ENCODE data around the gene PDE8B.

Gene PDE8B

DNA sequence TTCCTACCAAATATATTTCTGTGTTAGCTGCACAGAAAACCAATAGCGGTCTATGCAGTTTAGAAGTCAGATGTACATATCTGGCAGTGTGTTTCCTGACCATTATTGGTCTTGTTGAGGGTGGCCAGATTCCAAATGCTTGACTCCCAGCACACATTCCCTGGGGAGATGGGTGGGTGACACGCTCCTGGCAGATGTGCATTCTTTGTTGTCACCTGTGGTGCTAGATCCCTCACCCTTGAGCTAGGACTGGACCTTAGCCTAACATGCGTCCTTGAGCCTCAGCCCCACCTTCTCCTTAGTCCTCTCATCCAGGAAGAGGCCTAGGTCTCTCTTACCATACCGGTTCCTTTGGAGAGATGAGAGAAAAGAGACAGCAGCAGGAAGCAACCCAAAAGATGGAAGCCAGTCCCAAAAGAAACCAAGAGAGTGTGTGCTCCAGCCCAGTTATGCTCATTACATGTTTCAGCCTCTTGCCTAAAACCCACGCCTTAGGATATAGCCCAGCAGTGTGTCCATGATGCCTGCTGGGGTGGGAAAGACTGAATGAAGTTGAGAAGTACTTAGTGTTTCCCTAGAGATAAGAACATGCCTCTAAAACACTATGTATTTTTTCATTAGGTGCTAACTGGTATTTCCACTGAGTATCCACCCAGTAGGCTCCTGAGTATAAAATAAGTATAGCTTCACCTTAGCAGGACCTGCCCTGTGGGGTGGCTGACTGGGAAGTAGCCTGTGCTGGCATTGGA is 116.7 kb downstream of the PDE8B start:
- no peak for DNase-seq

DNA sequence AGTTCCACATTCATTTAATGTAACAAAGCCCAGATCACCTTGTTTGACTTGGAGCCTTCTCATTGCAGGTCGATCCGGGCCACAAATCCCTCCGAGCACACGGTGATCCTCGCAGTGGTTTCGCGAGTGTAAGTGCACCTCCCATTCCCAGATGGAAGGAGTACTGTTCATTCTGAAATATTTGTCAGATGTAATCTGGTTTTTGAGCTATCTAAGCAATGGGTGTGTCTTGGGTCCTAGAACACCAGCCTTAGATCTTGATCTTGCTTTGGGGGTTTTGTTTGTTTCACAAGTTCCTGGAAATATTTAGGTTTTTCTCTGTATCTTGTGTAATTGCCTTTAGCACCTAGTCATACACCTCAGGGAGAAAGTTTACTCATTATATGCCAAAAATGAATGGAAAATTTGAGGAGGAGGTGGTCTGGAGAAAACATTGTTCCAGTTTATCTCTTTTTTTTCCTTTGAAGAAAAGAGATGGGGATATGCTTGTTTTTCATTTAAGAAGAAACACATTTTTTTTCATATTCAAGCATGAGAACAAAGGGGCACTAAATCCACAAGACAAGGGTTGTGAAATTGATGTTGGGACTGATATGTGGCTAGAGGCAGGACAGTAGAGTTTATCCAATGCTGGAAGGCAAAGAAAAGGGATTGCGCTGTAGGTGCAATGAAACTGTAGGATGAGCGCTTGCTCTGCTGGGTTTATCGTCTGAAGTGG is 118.6 kb downstream of the PDE8B start:
- peak; percentile 60 for DNase-seq

DNA sequence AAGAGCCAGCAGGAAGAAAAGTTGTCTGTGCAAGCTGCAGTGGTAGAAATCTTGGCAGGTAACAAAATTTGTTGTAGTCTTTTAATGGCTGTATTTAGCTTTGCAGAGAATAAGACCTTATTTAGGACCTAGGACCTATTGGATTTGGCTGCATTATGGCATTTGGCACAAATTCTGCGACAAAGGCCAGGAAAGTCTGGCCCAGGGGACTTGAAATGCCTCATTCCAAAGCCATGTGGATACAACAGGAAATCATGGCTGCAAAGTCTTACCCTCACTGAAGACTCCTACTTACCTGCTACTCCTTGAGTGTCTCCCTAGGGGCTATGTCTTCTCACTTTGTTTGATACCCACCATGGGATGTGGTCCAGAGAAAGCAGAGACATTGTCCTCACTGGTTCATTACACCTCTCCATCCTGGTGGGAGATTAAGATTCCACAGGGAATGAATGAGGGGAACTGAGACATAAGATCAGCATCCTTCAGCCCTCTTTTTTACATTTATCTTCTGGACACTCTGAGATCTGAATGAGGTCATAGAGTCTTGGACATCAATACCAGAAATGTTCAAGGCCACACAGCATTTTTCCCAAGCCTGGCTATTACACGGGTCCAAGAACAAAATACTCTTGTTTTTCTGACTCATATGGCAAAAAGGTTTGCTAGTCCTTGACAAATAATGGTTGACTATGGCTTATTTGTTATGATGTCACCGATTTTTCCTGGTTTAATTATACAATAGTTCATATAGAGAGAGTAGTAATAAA is 119.4 kb downstream of the PDE8B start:
- no peak for DNase-seq

DNA sequence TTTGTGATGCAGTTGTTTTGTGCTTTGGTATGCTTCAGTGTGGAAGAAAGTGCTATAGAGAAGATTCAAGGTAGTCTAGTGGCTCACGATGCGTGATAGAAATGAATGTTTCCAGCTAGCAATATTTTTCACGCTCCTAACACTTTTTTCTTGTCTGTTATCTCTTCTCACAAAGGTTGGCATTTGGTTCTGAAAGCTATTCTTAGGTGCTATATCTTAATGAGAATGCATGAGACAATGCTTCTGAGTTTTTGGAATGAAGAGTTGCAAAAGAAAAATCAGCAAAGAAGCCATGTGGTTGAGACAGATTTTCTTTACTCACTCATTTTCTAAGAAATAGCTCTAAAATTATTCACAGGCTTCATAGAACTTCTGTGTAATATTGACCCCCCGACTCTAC is 122.6 kb downstream of the PDE8B start:
- DNase-seq: no peak

DNA sequence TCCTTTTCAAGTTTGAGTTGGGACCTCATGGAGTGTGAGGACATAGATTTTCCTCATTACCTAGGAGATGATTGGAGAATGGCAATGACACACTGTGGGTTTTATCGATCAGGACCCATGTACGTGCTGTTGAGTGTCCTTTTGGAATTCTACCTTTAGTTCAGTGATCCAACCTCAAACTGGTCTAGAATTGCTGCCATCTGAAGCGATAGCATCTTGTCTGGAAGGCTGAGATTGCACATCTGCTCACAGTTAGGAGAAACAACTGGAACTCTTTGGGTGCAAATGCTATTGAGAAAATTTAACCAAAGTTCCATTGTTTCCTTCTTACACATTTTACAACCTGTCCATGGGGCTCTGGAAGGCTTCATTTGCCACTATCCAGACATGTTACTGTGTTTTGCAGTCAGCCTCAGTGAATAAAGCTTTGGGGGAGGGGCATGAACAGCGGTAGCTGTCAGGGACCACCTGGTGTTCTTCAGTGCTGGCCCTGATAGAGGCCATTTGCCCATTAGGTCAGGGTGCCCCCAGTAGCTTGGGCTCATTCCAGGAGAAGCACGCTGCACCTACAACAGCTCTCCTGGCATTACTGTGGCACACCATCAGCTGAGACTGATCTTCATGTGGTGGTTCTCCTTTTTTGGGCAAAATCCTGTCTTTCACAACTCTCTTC is 123.1 kb downstream of the PDE8B start:
- no peak for DNase-seq

DNA sequence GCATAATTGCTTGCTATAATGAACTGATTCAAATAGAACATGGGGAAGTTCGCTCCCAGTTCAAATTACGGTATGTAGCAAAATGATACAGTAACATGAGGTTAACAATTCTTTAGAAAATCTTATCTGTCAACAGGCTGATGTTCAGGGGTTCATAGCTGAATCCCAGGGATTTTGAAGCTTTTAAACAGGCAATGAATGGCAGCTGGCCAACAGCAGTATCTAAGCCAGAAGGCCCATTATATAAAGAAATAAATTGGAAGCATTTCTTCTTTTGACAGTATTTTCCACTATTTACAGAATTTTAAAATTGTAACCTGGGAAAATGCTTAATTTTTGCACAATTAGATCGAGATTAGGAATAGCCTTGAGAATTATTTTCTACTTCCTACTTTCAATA is 126.8 kb downstream of the PDE8B start:
- DNase-seq: no peak

DNA sequence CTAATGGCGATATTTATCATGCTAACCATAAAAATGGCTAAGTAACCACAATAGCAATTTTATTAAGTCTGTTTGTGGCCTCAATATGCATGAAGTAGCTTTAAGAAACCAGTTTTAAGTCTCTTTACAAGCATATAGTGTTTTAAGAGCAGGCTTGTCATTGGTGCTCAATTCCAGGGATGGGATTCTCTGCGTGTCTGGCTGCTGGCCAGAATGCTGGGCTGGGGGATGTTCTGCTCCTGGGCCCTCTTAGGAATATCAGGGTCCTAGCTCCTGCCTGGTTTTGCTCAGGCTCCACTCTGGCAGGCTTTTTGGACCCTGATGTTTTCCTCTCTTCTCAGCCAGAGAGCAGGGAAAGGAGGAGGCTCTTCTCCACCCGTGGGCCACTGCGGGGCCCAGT is 127.2 kb downstream of the PDE8B start:
- DNase-seq: no peak

DNA sequence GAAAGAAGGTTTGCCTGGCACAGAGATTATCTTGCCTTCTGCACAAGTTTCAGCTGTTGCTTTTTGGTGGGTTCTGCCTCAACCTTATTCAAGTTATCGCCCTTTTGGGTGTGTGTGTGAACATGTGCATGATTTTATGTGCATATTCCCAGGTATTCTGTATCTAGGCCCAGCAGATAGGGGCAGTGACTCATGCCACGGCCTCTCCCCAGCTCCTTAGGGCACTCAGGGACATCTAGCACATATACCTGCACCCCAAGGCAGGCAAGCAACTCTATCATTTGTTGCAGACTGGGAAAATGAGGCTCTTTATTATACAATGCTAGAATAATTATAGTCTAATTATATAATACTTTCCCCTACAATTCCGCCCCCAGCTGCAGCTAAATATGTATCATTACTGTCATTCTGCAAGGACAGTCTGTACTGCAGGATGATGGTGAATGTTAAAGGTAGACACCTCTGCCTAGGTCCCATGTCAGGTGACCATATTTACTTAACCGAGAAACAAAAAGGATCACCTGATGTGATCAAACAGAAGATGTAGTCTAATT is 128.9 kb downstream of the PDE8B start:
- DNase-seq: no peak

DNA sequence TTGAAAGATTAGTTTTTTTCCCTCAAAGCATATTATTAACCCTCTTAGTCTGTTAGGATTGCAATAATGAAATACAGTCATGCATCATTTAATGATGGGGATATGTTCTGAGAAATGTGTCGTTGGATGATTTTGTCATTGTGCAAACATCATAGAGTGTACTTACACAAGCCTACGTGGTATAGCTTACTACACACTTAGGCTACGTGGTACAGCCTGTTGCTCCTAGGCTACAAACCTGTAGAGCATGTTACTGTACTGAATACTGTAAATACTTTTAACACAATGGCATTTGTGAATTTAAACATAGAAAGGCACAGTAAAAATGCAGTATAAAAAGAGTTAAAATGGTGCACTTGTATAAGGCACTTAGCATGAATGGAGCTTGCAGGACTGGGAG is 132.7 kb downstream of the PDE8B start:
- DNase-seq: no peak

DNA sequence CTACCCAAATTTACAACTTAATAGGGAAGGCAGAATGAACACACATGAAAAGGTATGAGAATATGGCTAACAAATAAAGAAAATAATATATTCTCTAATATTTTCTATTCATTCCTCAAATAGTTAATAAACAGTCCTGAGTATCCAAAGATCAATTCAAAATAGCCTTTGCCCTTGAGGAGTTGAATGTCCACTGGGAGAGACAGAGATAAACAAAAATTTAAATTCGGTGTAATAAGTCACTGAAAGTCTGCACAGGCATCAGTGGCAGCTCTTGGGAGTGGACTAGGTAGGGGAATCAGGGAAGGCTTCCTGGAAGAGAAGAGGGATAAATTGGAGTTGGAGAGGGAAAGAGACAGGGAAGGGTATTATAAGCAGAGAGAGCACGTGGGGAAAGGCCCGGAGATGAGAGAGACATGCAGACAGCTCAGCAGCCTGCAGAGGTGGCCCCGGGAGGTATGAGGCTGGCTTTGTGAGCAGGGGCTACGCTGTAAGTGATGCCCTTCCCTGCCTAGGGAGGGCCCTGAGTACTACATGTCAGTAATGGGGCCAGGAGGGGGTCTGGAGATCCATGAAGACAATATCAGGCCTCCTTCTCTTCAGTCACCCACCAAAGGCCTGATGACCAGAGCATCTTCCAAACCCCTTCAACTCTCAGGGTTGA is 137.1 kb downstream of the PDE8B start:
- no peak for DNase-seq

DNA sequence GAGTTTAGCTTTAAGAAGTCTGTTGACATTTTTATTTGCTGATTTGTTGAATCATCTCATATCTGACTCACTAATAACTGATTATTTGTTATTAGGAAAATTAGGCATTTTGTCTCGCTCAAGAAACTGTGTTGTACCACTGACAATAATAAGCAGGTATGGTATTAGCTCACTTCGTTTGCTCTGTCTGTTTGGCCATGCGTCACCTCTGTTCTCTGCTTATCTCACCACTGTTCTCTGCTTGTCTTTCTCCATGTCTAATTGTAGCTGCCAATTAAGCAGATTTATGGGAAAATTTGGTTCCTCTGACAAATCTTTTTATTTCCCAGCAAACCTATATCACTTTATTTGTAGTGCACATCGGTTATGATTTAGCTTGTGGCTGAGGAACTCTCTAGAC is 142.8 kb downstream of the PDE8B start:
- no peak for DNase-seq

DNA sequence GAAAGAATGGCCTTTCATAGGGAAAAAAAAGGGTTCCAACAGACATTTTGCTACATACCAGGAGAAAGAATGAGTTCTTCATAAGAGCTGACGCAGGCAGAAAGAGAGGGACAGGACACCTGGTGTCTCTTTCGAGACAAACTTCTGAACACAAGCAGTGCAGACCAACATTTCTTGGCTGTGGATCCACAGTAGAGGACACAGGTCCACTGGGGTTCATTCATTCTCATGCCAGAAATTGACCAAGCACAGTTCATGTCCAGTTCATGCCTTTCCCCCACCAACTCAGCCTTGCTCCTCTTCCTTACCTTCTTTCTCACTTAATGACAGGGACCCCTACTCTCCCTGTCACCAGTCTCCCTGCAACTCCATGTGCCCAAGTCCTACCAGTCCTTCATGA is 144.0 kb downstream of the PDE8B start:
- DNase-seq: no peak

DNA sequence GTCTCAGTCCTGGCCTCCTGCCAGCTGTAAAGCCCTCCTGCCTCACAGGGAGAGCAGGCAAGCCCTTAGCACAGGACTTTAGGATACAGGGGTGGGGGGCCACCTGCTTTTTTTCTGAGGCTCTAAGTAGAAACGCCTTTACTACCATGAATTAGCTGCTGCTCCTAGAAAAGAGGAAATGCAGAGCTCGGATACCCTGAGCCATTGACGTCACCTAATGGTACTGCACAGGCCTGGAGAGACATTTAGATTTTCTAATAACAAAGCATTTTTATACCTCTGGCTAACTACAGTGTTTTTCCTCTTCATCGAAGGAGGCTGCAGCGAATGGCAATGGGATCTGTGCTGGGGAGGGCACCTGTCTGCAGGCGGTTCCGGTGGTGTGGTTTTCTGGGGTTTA is 144.6 kb downstream of the PDE8B start:
- DNase-seq: no peak

DNA sequence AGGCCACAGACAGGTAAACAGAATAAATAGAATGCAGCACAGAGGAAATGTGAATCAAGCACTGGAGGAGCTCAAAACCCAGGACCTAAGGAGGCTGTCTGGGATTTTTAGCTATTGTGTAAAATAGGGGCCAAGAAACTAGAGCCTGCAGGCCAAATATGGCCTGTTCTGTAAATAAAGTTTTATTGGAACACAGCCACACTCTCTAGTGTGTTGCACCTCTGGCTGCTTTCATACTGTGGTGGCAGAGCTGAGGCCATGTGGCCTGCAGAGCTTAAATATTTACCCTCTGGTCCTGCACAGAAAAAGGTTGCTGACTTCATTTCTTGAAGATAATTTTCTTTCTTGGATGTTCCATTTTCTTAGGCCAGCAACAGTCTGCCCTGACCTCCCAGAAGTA is 145.3 kb downstream of the PDE8B start:
- no peak for DNase-seq

DNA sequence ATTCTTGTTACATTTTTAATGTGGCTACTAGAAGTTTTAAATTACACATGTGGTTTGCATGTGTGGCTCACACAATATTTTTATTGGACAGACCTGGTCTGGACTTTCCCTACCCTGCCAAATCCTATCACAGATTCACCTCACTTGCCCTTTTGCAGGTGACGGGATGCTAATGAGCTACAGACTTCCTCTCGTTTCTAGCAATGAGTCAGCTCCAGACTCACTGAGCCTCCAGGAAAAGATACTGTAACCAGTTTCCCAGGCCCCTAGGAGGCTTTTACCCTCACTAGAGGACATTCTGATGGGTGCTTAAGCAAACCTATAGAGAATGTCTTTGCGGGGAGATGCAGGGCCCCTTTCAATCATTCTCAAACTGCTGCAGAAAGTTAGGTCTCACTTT is 146.3 kb downstream of the PDE8B start:
- DNase-seq: peak; percentile 80

DNA sequence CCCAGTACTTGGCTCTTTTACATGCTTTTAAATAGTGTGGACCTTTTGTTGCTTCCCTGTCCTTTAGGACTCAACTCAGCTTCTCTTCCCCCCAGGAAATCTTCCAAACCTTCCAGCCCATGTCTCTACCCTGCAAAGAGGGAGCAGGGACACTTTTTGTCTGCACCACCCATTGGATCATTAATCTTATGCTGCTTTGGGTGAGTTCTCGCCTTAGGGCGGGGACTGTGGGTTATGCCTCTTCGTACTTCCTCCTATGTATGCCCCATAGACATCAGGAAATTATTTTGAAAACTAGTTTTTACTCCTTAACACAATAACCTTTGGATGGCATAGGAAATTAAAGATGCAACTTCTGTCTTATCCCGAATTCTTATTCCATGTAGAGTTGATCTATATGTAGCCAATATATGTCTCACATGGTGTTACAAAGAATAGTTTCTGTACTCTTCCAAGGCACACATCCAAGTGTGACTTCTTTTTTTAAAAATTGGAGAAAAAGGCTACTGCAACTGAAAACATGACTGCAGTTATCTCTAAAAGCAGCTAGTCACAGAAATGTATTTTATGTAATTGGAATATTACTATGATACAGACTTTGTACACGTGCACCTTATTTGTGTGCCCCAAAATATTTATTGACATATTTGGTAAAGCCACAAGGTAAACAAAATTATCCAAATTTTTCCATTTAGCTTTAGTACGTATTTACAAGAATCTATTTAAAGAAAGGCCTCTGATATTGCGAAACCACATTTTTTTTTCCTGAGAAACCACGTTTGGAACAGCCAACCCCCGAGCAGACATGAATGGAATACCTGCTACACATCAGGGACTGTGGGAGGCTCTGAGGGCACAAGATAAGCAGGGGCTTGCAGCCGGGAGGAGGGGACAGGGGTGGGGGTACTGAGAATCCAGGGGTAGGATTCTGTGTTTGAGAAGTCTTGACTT is 148.1 kb downstream of the PDE8B start:
- DNase-seq: no peak

DNA sequence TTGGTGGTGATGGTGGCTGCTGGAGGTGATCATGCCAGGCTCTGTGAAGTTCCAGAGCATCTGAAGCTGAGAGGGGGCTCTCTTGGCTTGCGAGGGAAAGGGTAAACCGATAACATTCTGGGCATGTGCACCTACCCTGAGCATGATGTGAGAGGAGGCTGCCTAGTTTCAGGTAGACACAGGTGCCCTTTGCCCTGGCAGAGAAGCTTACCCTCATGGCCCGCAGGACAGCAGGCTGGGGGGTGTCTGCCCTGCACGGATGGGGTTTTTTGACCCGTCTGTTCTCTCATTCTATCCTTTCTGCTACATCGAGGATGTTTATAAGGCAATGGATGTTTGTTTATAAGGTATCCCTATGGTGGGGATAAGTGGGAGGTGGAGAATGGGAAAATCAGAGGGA is 148.8 kb downstream of the PDE8B start:
- no peak for DNase-seq

DNA sequence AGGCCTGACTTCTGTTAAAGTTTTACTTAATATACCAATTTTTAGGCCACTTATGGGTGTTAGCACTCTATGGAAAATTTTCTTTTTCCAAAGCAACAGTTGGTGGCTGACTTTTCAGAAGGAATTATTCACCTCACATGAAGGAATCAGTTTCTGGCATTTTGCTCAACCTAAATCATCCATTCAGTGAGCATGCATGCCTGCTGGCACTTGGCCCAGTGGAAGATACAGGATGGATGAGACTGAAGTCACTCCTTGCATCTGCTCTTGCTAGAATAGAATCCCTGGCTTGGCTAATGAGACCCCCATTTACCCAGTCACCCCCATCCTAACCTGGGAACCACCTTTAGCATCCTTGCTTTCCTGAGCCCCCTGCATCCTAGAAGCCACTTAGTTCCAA is 149.9 kb downstream of the PDE8B start:
- no peak for DNase-seq

DNA sequence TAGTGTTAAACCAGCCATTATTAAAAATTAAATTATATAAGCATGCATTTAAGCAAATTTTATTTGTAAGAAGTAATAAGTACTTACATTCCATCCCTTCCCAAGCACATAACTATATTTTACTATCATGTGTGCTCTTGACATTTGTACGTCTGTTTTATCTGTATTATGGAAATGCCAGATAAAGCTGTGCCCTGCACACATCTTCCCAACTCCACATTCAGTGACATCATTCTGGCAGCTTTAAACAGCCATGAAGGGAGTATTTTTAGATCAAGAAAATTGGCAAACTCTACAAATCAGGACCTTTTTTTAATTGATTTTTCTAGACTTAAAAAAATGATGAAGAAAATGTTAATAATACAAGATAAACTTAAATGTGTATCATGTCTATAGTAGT is 150.5 kb downstream of the PDE8B start:
- DNase-seq: no peak

DNA sequence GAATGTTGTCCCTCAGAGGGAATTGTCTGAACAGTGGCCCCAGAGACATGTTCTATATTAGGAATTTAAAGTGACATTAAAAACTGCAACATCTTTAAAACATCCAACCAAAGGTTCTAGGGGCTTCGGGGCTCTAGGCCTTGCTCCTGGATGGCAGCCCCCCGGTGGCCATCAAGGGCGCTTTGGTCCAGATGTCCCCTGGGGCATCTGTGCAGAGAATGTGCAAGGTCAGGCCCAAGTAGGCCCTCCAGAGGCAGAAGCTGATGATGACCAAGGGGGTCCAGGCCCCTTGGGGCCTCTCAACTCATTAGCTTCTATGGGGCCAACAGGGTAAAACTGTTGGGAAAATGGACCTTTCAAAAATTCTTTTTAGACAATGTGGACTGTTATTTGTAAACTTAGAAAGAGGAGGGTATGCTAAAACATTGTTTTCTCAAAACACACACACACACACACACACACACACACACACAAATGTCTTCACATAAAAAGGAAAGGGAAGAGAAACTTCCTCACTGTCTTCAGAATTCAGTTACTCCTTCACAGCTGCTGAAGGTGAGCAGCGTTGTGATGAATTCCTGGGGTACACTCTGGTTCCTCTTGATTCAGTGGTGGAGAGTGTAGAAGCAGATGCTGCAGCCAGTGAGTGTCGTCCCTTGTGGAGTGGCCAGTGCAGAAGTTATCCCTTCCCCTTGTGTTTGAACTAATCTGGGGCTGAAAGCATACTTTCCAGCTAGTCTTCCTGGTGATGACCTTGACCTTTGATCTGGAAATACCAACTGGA is 156.4 kb downstream of the PDE8B start:
- DNase-seq: no peak

DNA sequence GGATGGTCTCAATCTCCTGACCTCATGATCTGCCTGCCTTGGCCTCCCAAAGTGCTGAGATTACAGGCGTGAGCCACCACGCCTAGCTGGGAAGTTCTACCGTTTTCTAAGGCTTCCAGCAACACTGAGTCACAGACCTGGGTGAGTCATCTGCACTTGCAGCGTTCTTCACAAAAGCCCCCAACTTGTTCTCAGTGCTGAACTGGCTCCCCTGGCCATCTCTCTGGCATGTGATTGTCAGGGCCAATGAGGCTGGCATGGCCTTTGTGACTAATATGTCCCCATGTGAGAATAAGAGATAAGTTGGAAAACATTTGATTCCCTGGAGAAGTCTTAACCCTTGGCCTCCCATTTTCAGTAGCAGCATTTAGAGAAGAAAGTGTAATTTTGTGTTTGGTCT is 157.3 kb downstream of the PDE8B start:
- peak; percentile 20 for DNase-seq
